Fibroblast of skin of scalp (primary cell): ENCODE data around the gene MYO15B.

ENCODE experiments used
- DNase-seq: peaks from one replicate; pipeline ENCODE4 v3.0.0-alpha.2; 2013

Gene MYO15B

DNA sequence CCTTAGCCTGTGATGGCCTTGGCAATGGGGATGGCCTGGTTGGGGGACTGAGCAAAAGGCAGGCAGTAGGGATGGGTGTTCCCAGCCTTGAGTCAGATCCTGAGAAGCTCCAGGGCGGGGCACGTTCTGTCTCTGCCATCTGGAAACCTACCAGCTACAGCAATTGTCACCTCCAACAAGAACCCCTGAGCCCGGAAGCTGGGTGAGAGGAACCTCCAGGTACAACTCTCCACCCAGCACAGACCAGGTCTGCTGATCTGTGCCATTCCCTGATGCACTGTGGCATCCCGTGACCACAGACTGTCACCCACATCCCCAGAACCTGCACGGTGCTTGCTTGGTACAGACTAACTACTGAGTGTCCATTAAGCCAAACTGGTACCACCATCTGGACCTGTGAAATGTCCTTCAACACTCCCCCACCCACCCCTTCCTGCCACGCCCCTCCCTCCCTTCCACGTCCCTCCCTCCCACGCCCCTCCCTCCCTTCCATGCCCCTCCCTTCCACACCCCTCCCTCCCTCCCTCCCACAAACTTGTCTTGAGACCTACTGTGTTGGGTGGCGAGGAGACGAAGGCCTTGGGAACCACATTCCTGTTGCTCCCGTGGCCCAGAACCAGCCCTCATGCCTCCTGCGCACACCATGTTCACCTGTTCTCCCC, 16.6 kb downstream of the MYO15B start:
- DNase-seq: no peak

DNA sequence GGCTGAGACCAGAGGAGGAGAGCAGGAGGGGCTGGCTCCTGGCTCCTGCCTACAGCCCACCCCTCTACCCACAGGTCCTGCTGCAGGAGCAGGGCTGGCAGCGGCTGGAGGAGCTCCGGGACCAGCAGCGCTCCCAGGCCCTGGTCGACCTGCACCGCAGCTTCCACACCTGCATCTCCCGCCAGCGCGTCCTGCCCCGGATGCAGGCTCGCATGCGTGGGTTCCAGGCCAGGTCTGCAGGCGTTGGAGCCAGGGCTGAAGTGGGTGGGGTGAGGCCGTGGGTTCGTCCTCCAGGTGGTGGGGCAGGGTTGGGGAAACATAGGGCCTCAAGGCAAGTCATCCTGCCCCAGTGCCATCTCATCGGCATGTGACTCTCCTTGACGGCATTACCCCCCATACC, 18.2 kb downstream of the MYO15B start:
- DNase-seq: no peak

DNA sequence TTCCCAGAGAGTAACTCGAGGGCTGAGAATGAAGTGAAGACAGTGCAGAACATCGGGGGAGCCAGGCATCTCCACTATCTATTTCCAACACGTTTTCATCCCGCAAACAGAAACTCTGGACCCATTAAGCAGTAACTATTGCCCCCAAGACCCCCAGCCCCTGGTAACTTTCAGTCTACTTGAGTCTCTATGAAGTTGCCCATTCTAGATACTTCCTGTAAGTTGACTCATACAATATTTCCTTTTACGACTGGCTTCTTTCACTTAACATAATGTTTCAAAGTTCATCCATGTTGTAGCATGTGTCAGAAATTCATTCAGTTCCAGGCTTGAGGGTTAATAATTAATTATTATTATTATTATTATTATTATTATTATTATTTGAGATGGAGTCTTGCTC, 19.5 kb downstream of the MYO15B start:
- no peak for DNase-seq

DNA sequence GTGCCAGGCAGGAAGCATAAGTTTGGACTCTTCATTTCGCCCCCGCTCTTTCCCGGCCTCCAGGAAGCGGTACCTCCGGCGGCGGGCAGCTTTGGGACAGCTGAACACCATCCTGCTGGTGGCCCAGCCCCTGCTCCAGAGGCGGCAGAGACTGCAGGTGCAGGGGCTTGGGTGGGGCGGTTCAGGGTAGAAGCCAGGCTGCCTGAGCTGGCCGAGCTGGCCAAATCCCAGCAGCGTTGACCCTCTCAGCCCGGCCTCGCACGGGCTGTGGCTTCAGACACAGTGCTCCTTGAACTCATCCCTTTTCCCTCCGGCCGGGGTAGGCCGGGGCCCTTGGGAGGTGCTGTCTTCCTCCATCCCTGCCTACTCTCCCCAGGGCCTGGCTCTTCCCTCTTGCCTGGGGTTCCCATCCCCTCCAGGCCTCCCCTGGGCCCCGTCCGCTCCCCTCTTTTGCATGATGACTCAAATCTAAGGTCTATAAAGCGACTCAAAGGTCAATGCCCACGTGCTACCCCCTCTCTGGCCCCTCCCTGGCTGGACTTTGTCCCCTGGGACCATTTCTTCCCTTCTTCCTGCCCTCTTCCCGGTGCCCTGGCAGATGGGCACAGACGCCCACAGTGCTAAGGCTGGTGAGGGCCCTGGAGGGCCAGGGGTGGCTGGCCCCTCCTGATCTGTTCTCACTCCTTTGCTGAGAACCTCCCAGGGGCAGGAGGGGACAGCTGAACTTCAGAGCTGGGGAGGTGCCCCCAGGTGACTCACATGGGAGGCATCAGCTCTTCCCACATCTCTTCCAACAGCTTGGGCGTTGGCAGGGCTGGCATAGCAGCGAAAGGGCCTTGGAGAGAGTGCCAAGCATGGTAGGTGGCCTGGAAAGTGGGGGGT, 22.7 kb downstream of the MYO15B start:
- DNase-seq: no peak

DNA sequence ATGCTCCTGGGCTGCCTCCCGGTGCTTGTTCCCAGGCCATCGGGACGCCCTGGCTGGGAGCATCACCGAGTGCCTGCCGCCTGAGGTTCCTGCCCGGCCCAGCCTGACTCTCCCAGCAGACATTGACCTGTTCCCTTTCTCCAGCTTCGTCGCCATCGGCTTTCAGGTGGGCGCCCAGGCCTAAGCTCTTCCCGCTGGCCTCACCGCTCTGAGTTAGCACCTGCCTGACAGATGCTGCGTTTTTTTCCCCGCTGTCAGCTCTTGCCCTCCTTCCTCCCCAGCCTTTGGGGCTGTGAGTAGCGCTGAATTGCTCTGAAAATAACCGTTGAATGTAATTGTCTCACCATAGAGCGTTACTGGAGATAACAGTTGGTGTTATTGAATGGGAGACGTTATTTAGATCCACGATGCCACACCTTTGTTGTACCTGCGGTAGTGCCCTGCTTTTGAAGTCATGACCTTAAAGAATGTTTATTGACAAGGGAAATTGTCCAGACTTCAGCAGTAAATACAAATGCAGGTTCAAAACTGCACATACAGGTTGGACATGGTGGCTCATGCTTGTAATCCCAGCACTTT, 24.3 kb downstream of the MYO15B start:
- DNase-seq: no peak

DNA sequence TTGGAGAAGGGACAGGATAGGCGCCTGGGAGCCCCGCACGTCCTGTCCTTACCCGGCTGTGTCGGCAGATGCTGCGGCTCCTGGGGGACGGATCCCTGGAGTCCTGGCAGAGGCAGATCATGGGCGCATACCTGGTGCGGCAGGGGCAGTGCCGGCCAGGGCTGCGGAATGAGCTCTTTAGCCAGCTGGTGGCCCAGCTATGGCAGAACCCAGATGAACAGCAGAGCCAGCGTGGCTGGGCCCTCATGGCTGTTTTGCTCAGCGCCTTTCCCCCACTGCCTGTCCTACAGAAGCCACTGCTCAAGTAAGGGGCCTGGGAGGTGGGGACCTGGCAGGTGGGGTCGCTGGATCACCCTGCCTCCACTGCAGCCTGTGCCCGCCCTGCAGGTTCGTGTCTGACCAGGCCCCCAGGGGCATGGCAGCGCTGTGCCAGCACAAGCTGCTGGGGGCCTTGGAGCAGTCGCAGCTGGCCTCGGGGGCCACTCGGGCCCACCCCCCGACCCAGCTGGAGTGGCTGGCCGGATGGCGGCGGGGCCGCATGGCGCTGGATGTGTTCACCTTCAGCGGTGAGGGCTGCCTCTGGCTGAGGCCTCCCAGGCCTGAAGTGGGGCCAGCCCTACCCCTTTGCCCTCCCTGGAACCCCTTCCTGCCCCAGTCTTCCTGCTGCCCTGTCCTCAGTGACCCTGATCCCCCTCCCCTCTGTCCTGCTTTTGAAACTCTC, 25.5 kb downstream of the MYO15B start:
- no peak for DNase-seq

DNA sequence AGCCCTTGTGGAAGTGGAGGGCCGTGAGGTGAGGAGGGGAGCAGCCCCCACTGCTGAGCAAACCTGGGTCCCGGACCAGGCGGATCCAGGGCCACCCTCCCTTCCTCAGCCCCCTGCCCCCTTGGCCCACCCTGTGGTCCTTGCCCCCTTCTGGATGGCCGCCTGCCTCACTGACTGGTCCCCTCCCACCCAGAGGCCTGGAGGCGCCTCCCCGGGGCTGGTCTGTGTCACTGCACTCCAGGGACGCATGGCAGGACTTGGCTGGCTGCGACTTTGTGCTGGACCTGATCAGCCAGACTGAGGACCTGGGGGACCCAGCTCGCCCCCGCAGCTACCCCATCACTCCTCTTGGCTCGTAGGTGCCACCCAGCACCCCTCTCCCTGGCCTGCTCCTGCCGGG, 26.4 kb downstream of the MYO15B start:
- DNase-seq: no peak

DNA sequence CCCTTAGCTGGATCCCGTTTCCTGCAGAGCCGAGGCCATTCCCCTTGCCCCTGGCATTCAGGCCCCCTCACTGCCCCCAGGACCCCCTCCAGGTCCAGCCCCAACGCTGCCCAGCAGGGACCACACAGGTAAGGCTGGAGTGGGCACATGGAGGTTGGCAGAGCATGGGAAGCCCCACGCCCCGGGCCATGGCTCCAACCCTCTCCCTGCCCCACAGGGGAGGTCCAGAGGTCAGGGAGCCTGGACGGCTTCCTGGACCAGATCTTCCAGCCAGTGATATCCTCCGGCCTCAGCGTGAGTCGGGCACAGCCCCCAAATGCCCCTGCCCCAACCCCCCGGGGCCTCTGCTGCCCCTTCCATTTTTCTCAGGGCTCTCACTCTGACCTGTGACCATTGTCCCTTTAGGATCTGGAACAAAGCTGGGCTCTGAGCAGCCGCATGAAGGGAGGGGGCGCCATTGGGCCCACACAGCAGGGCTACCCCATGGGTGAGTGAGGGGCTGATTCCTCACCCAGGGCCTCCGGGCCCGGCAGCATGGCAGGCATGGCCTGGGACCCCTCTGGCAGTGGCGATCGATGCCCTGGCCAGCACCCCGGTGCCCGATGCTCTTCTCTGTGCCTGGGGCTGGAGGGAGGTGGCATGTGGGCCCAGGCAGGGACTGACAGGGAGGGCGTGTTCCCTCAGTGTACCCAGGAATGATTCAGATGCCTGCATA, 27.1 kb downstream of the MYO15B start:
- DNase-seq: no peak

DNA sequence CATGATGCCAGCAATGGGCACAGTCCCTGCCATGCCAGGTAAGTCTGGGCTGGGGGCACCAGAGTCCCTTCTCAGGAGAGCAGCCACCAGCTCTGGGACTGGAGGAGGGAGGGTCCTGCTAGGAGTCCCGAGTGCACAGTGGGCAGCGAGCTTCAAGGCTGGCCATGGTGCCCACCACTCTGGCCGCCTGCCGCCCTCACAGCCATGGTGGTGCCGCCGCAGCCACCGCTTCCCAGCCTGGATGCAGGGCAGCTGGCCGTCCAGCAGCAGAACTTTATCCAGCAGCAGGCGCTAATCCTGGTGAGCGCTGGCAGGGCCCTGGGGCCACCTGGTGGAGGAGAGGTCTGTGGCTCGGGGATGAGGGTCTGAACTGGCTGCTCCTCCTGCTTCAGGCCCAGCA, 27.7 kb downstream of the MYO15B start:
- DNase-seq: no peak

DNA sequence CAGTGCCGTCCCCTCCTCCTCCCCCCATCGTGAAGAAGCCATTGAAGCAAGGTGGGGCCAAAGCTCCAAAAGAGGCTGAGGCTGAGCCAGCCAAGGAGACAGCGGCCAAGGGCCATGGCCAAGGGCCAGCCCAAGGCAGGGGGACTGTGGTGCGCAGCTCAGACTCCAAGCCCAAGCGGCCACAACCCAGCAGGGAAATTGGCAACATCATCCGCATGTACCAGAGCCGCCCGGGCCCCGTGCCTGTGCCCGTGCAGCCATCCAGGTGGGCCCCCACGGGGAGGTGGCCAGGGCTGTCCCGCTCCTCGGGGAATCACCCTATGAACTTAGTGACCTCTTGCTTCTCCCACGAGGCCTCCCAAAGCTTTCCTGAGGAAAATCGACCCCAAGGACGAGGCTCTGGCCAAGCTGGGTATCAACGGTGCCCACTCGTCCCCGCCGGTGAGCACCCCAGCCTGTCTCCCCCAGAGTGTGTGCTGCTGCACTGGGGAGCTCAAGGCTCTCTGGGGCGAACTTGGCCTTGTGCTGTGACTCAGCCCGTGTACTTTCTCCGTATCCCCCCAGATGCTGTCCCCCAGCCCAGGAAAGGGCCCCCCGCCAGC, 29.0 kb downstream of the MYO15B start:
- DNase-seq: no peak

DNA sequence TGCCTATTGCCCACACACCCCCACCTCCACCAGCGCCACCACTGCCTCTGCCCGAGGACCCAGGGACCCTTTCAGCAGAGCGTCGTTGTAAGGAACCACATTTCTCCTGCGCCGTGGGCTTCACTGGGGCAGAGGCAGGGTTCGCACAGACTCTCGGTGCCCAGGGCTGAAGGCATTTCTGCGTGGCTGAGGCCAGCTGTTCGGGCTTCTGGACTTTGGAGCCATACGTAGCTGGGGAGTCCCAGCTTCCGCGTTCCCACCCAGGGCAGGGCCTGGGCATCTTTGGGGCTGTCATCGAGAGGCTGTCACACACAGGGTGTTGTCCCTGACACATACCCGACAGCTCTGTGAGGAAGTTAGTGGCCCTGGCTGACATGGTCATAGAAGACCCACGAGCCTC, 29.6 kb downstream of the MYO15B start:
- no peak for DNase-seq

DNA sequence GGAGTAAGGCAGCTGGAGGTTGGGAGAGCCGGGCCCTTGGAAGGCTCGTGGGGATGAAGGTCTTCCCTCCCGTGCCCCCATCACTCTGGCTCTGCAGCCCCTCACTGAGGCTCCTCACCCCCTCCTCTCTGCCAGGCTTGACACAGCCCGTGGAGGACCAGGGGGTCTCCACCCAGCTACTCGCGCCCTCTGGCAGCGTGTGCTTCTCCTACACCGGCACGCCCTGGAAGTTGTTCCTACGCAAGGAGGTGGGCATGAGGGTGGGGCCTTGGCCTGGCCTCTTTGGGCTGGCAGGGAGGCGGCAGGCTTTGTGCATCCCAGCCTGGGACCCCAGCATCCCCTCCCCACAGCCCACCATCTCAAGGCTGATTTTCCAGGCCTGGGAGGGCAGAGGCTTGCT, 30.1 kb downstream of the MYO15B start:
- no peak for DNase-seq

DNA sequence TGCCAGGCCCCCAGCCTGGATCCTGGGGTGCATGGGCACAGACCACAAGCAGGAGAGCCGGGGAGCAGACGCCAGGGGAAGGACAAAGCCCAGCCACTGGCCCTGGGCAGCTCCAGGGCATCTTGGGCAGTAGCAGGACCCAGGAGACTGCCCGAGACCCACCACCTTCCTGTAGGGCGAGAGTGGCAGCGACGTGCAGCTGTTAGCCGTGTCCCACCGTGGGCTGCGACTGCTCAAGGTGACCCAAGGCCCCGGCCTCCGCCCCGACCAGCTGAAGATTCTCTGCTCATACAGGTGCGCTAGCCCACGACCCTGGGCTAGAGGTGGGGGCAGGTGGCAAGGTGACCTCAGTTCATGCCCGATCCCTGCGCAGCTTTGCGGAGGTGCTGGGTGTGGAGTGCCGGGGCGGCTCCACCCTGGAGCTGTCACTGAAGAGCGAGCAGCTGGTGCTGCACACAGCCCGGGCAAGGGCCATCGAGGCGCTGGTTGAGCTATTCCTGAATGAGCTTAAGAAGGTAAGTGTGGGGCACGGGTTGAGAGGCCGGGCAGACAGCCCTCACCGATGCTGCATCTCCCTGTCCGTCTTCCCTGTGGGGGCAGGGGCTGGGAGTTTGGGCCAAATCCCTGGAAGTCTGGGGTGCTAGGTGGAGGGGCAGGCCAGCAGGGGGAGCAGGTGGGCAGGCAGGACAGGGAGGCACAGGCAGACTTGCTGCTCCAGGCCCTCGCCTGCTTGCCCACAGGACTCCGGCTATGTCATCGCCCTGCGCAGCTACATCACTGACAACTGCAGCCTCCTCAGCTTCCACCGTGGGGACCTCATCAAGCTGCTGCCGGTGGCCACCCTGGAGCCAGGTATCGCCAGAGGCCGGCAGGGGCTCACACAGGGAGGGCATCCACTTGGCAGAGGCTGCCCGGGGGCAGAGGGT, 32.2 kb downstream of the MYO15B start:
- DNase-seq: peak; percentile 42

DNA sequence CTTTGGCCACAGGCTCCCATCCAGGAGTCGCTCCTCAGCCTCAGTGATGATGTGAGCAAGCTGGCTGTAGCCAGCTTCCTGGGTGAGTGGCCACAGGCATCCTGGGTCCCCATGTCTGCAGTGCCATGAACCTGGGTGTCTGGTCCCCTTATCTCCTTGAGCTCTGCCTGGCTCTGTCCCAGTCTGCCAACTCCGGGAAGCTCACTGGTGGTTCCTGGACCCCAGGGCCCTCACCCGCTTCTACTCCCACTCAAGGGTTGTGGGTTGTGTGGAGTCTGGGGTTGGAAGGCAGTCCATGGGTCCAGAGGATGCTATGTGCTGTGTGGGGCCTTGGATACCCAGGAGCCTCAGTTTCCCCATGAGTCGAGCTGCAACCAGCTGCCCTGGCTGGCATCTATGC, 33.9 kb downstream of the MYO15B start:
- no peak for DNase-seq

DNA sequence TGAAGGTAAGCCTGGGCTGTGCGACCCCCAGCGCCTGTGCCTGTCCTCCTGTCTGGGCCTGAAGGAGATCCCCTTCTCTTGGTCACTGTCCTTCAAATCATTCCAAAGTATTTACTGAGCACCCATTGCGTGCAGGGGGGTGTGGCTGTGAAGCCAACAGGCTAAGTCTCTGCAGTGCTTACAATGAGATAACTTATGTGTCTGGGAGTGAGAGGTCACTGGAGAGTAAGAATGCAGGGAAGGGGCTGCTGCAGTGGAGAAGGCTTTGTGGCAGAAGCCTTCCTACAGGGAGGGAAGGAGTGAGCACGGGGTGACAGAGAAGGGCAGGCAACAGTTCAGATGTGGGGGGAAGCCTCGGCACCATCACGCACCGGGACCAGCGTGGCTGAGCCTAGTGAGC, 34.5 kb downstream of the MYO15B start:
- no peak for DNase-seq

DNA sequence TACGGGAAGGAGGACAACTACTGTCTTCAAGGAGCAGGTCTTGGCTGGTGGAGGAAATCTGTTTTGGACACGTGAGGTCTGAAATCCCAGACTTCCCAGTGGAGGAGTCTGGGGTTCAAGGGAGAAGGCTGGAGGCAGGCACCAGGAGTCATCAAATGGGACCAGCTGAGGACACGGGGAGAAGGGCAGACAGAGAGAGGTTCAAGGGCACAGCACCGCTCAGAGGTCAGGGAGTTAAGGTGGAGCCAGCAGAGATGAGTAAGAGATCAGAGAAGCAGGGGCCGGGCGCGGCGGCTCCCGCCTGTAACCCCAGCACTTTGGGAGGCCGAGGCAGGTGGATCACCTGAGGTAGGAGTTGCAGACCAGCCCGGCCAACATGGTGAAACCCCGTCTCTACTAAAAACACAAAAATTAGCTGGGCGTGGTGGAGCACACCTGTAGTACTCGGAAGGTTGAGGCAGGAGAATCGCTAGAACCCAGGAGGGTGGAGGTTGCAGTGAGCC, 35.2 kb downstream of the MYO15B start:
- DNase-seq: no peak

DNA sequence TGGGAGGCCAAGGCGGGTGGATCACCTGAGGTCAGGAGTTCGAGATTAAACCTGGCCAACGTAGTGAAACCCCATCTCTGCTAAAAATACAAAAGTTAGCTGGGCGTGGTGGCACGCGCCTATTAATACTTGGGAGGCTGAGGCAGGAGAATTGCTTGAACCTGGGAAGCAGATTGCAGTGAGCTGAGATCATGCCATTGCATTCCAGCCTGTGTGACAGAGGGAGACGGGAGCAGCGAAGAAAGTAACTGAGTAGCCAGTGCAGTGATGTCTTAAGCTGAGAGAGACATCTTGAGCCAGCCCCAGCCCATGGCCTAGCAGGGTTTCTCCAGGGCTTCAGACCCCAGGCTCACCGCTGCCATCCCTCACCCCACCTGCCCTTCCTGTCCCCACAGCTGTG, 35.8 kb downstream of the MYO15B start:
- peak; percentile 16 for DNase-seq

DNA sequence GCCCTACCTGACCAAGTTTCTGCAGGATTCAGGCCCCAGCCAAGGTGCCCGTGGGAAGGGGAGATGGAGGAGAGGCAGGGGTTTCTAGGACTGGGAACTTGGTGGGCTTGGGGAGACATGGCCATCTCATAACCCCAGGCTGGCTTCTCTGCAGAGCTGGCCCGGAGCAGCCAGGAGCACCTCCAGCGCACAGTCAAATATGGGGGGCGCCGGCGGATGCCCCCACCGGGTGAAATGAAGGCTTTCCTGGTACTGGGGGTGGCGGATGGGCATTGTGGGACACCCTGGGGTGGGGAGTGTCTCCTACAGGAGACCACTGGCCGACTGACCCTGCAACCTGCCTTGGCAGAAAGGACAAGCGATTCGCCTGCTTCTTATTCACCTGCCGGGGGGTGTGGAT, 36.4 kb downstream of the MYO15B start:
- DNase-seq: no peak

DNA sequence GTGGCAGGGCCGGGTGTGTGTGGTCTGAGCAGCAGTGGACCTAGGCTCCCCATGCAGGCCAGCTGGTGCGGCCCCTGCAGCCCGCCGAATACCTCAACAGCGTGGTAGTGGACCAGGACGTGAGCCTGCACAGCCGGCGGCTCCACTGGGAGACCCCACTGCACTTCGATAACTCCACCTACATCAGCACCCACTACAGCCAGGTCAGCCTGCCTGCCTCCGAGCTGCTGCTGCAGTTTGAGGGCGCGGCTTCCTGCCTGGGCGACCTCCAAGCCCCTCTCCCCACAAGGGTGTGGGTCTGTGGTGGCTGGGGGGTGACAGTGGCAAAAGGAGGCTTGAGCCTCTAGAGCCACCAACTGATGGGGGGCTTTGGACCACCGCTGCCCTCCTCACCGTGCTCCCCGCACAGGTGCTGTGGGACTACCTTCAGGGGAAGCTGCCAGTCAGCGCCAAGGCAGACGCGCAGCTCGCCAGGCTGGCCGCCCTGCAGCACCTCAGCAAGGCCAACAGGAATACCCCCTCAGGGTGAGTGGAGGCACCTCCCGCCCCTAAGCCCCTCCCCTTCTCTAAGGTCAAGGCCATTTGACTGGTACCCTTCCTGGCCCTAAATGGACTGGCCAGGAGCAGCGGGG, 37.2 kb downstream of the MYO15B start:
- DNase-seq: no peak

DNA sequence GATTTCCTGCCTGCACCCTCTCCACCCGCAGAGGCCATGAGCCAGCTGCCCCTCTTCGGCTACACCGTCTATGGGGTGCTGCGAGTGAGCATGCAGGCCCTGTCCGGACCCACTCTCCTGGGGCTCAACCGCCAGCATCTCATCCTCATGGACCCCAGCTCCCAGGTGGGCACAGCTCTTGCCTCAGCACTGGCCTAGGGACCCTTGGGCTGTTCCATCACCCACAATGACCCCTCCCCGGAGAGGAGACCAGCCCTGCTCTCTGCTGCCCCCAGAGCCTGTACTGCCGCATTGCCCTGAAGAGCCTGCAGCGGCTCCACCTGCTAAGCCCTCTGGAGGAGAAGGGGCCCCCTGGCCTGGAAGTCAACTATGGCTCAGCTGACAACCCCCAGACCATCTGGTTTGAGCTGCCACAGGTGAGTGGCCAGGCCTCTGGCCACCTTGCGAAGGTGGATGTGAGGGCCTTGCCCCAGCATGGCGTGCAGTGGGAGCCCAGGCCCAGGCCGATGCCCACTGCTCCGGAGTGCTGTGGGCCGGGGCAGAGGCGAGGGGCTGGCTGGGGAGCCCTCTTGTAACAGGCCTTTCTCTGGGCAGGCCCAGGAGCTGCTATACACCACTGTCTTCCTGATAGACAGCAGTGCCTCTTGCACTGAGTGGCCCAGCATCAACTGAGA, 38.4 kb downstream of the MYO15B start:
- DNase-seq: peak; percentile 12
